SKM-1 treated with dmso at 0.1 percent for 144 hours (cell line): ENCODE data around the gene CACNA2D1.
A peak's percentile ranks its signal among the peaks of the same experiment; 100 is the strongest.

Experiments
- DNase-seq: peaks from one replicate; lab custom pipeline; 2025; ENCODE audit not compliant: unreplicated experiment; lab: John Stamatoyannopoulos, UW

CACNA2D1 gene

GRCh38 chr7:82234457-82235049, 209.0 kb downstream of the CACNA2D1 start:
- peak; percentile 6 for DNase-seq

GRCh38 chr7:82230811-82231581, 212.6 kb downstream of the CACNA2D1 start:
- DNase-seq: no peak

- DNase-seq: no peak
Observed at GRCh38 chr7:82229164-82229563, 214.4 kb downstream of the CACNA2D1 start.

GRCh38 chr7:82226191-82226590, 217.4 kb downstream of the CACNA2D1 start:
- no peak for DNase-seq

- no peak for DNase-seq
Observed at GRCh38 chr7:82224529-82224928, 219.0 kb downstream of the CACNA2D1 start.

GRCh38 chr7:82223580-82223979, 220.0 kb downstream of the CACNA2D1 start:
- DNase-seq: no peak

GRCh38 chr7:82221152-82221674, 222.4 kb downstream of the CACNA2D1 start:
- no peak for DNase-seq

- DNase-seq: no peak
Observed at GRCh38 chr7:82212466-82212865, 231.1 kb downstream of the CACNA2D1 start.

- no peak for DNase-seq
Observed at GRCh38 chr7:82211333-82211732, 232.2 kb downstream of the CACNA2D1 start.

GRCh38 chr7:82210416-82211184, 233.0 kb downstream of the CACNA2D1 start:
- no peak for DNase-seq

- no peak for DNase-seq
Observed at GRCh38 chr7:82209179-82209747, 234.3 kb downstream of the CACNA2D1 start.

- no peak for DNase-seq
Observed at GRCh38 chr7:82204694-82205093, 238.9 kb downstream of the CACNA2D1 start.

- DNase-seq: no peak
Observed at GRCh38 chr7:82202965-82203364, 240.6 kb downstream of the CACNA2D1 start.

- no peak for DNase-seq
Observed at GRCh38 chr7:82202107-82202506, 241.5 kb downstream of the CACNA2D1 start.

- DNase-seq: no peak
Observed at GRCh38 chr7:82200601-82201000, 243.0 kb downstream of the CACNA2D1 start.

GRCh38 chr7:82194016-82194643, 249.4 kb downstream of the CACNA2D1 start:
- DNase-seq: no peak

- no peak for DNase-seq
Observed at GRCh38 chr7:82188636-82189035, 254.9 kb downstream of the CACNA2D1 start.

- no peak for DNase-seq
Observed at GRCh38 chr7:82185443-82185842, 258.1 kb downstream of the CACNA2D1 start.

- DNase-seq: no peak
Observed at GRCh38 chr7:82183634-82184033, 259.9 kb downstream of the CACNA2D1 start.

GRCh38 chr7:82179311-82179710, 264.3 kb downstream of the CACNA2D1 start:
- no peak for DNase-seq

GRCh38 chr7:82175319-82175718, 268.3 kb downstream of the CACNA2D1 start:
- no peak for DNase-seq
